Thyroid gland (tissue), 4 donors: ENCODE measurements around the gene IQCF6. TPM values are rescaled to one million over a fixed set of nuclear protein-coding genes. Genes with fewer than 3 reads are reported as not detected.

Source experiments
- DNase-seq, 2 donors: peaks; one replicate each; pipeline ENCODE4 v3.0.0-alpha.2; 2019
- H3K27ac ChIP-seq, 3 donors: fragments of 200-600 bp; sonication (generic); 1 replicate in 2 of 3; 2 replicates in 1 of 3; pipeline ENCODE4 v1.5.1; 2016 to 2019; ENCODE audit warnings: mild to moderate bottlenecking in 1 of 3, moderate library complexity in 1 of 3
- H3K27me3 ChIP-seq: fragments of 200-600 bp; sonication (generic); one replicate; pipeline ENCODE4 v1.5.1; 2019
- H3K36me3 ChIP-seq, 2 donors: fragments of 200-600 bp; sonication (generic); one replicate each; pipeline ENCODE4 v1.5.1; 2016 to 2019
- H3K4me1 ChIP-seq, 2 donors: fragments of 200-600 bp; sonication (generic); one replicate each; pipeline ENCODE4 v1.5.1; 2017 to 2019
- H3K4me3 ChIP-seq, 3 donors: fragments of 200-600 bp; sonication (generic); replicated peaks in 1 of 3; 1 replicate in 2 of 3; 2 replicates in 1 of 3; pipeline ENCODE4 v1.5.1; 2016; ENCODE audit warnings: mild to moderate bottlenecking in 1 of 3
- H3K9me3 ChIP-seq: fragments of 200-600 bp; sonication (generic); one replicate; pipeline ENCODE4 v1.5.1; 2017
- POLR2A ChIP-seq, 2 donors: fragments of 450-650 bp; IDR thresholded peaks; one replicate each; pipeline ENCODE4 v1.6.1; 2017; ENCODE audit warnings: antibody characterized with exemption in 2 of 2, mild to moderate bottlenecking in 2 of 2, moderate library complexity in 1 of 2
- WGBS, 2 donors: methylation state at CpG; one replicate each; pipeline ENCODE4 v1.1.5; 2017; 5-methylcytosine and 5-hydroxymethylcytosine counted together
- intact Hi-C: fragments of 100-400 bp; cut with DNase I; formaldehyde crosslinking; loops from one replicate; pipeline ENCODE4 v1.15.1; 2023
- total RNA-seq, 4 donors: library from RNA; depleted of rRNA; stranded (reverse); fragments of >200 nt; gene quantifications; one replicate each; pipeline ENCODE4 v1.2.3, GENCODE V29; 2016
- TF ChIP-seq, protein P1 (sequence below), 6 experiments: fragments of 200-600 bp in 3 of 6; fragments of 450-650 bp in 3 of 6; sonication (generic) in 3 of 6; IDR thresholded peaks; one replicate each; pipeline ENCODE4 v1.5.1; 2016 to 2019; ENCODE audit warnings: antibody characterized with exemption in 6 of 6, mild to moderate bottlenecking in 2 of 6, inconsistent platforms in 1 of 6, moderate library complexity in 1 of 6

The IQCF6 gene
- not detected for total RNA-seq

DNA sequence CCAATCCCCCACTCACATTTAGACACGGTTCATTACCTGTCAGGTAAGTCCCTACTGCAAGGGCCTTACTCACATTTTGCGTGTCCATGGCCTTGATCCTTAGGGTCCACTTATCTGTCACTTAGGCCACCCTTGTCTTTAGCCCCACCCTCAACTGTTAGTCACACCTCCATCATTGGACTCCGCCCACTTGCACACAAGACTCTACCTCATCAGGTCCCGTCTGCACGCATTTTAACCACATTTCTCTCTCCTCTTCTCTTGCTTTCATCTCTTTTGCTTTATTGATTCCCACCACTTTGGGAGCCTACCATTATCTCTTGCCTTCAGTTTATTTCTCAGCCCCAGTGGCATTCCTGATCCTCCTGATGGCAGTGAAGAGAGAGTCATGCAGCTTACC, at the start of gene IQCF6:
TSS of gene IQCF6 (minus strand) at position 101 of the 400 bp plus-strand sequence. CDS start at position 88, 13 bp downstream.
- Histone ChIP-seq H3K9me3 (no peaks in the 10 kb centered on the region), H3K36me3 (no peaks in the 10 kb centered on the region), H3K4me1 (peaks cover 0 to 6% of the 10 kb centered on the region in 2 donors), H3K4me3 (no peak within 1 kb of the TSS), H3K27me3 (no peaks in the 10 kb centered on the region), H3K27ac (no peak within 1 kb of the TSS)
- DNase-seq = no peak
- 97% methylated on average over 5 of the region's 5 CpGs for WGBS, 2 donors
- intact Hi-C loops = no loop called here
- TF ChIP-seq, protein P1, sequence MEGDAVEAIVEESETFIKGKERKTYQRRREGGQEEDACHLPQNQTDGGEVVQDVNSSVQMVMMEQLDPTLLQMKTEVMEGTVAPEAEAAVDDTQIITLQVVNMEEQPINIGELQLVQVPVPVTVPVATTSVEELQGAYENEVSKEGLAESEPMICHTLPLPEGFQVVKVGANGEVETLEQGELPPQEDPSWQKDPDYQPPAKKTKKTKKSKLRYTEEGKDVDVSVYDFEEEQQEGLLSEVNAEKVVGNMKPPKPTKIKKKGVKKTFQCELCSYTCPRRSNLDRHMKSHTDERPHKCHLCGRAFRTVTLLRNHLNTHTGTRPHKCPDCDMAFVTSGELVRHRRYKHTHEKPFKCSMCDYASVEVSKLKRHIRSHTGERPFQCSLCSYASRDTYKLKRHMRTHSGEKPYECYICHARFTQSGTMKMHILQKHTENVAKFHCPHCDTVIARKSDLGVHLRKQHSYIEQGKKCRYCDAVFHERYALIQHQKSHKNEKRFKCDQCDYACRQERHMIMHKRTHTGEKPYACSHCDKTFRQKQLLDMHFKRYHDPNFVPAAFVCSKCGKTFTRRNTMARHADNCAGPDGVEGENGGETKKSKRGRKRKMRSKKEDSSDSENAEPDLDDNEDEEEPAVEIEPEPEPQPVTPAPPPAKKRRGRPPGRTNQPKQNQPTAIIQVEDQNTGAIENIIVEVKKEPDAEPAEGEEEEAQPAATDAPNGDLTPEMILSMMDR (IDR thresholded peaks at IDR 0.05) = no peak
- no peak for TF ChIP-seq POLR2A (IDR thresholded peaks at IDR 0.05)

DNA sequence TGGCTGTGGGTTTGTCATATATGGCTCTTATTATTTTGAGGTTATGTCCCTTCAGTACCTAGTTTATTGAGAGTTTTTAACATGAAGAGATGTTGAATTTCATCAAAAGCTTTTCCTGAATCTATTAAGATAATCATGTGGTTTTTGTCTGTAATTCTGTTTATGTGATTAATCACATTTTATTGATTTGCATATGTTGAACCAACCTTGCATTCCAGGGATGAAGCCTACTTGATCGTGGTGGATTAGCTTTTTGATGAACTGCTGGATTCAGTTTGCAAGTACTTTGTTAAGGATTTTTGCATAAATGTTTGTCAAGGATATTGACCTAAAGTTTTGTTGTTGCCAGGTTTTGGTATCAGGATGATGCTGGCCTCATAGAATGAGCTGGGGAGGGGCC, 49.3 kb upstream of the IQCF6 start:
- no peaks in the 10 kb centered on the region for H3K4me1 ChIP-seq
- 83 to 84% methylated on average over 1 of the region's 1 CpG for WGBS, 2 donors
- H3K9me3 ChIP-seq = no peaks in the 10 kb centered on the region
- DNase-seq = no peak
- no peak for TF ChIP-seq POLR2A (IDR thresholded peaks at IDR 0.05)
- TF ChIP-seq, protein P1 (IDR thresholded peaks at IDR 0.05) = no peak
- no peak overlapping the region for H3K27ac ChIP-seq
- H3K4me3 ChIP-seq = no peak overlapping the region
- H3K27me3 ChIP-seq = no peaks in the 10 kb centered on the region
- intact Hi-C loops = no loop called here
- H3K36me3 ChIP-seq = no peaks in the 10 kb centered on the region

DNA sequence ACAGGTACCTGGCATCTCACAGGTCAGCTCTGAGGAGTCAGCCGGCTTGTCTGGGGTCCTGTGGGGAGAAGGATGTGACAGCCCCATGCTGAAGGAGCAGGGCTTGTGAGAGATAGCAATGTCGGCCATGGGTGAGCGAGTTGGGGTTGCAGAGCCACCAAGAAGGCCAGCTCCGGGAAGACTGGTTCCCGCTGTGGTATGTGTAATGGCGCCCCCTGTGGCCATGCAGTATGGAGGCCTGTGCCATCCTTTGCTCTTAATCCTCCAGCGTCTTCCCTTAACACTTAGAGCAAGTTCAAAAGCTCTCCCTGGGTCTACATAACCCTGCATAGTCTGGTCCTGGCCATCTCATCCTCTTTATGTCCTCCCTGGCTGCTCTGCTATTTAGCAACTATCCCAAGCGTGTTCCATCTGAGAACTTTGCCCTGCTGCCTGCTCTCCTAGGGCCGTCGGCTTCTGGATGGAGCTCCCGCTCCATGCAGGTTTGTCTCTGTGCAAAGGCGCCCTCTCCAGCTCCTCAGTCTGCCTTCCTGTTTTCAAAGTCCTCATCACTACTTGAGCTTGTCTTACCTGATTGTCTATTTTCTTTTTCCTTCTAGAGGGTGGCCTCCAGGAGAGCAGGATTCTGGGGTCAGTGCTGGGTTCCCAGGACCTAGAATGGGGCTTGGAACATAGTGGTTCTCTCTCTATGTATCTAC, 40.8 kb upstream of the IQCF6 start:
- WGBS, 2 donors = 45 to 65% methylated on average over 7 to 12 of the region's 12 CpGs
- Histone ChIP-seq H3K27ac (no peak overlapping the region), H3K36me3 (no peaks in the 10 kb centered on the region), H3K4me1 (no peaks in the 10 kb centered on the region), H3K4me3 (no peak overlapping the region), H3K9me3 (no peaks in the 10 kb centered on the region), H3K27me3 (no peaks in the 10 kb centered on the region)
- intact Hi-C loops = no loop called here
- no peak for DNase-seq
- TF ChIP-seq POLR2A (IDR thresholded peaks at IDR 0.05) = no peak
- TF ChIP-seq, protein P1 (IDR thresholded peaks at IDR 0.05) = peak in 1 of 6 experiments; percentile 13

DNA sequence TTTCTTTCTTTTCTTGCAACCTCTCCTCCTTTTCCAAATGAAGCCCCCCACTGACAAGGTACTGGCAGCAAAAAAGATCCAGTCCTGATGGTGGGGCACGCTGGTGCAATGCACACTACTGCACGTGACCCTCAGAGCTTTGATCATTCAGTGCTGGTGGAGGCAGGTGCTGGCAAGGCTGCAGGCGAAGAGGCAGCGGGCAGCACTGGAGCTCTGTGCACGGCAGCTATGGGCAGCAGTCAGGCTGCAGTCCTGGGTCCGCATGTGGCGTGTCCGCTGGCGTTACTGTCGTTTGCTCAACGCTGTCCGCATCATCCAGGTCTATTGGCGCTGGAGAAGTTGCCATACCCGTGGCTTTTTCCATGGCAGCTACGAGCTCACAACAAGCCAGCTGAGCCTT, 40.1 kb upstream of the IQCF6 start:
- no peaks in the 10 kb centered on the region for H3K9me3 ChIP-seq
- WGBS, 2 donors = 93 to 95% methylated on average over 15 of the region's 15 CpGs
- DNase-seq = no peak
- H3K4me3 ChIP-seq = no peak overlapping the region
- no peak for TF ChIP-seq POLR2A (IDR thresholded peaks at IDR 0.05)
- TF ChIP-seq, protein P1 (IDR thresholded peaks at IDR 0.05) = no peak
- H3K27ac ChIP-seq = no peak overlapping the region
- H3K27me3 ChIP-seq = no peaks in the 10 kb centered on the region
- no peaks in the 10 kb centered on the region for H3K4me1 ChIP-seq
- intact Hi-C loops = no loop called here
- H3K36me3 ChIP-seq = no peaks in the 10 kb centered on the region

GRCh38 chr3:51817375-51817774, 38.3 kb upstream of the IQCF6 start:
- no peak overlapping the region for H3K4me3 ChIP-seq
- 93 to 94% methylated on average over 2 of the region's 2 CpGs for WGBS, 2 donors
- TF ChIP-seq, protein P1 (IDR thresholded peaks at IDR 0.05) = no peak
- no peak for TF ChIP-seq POLR2A (IDR thresholded peaks at IDR 0.05)
- intact Hi-C loops = no loop called here
- no peak for DNase-seq
- H3K27me3 ChIP-seq = no peaks in the 10 kb centered on the region
- H3K36me3 ChIP-seq = no peaks in the 10 kb centered on the region
- no peaks in the 10 kb centered on the region for H3K4me1 ChIP-seq
- H3K27ac ChIP-seq = no peak overlapping the region
- no peaks in the 10 kb centered on the region for H3K9me3 ChIP-seq
